Measurements from ENCODE around the gene IL15RA. TPM values are rescaled to one million over a fixed set of nuclear protein-coding genes. Genes with fewer than 3 reads are reported as not detected.

IL15RA gene
- total and polyA plus RNA-seq, 4 donors: 6.6 to 10.7 (median 9.4) TPM

GRCh38 chr10:5948208-5948585 is 29.1 kb downstream of the IL15RA start:
- Histone ChIP-seq H3K27ac (ENCODE audit: low read depth in 1 of 2, low read length in 2 of 2) (no peak overlapping the region), H3K4me3 (ENCODE audit: low read depth in 1 of 3, low read length in 3 of 3) (no peak overlapping the region), H3K9me3 (ENCODE audit: control insufficient read depth in 4 of 4, low read length in 3 of 4) (no peaks in the 10 kb centered on the region), H3K9ac (ENCODE audit: low read depth in 1 of 2, low read length in 2 of 2) (no peak overlapping the region), H3K27me3 (ENCODE audit: control insufficient read depth in 4 of 4, insufficient read depth in 4 of 4, low read length in 3 of 4) (no peaks in the 10 kb centered on the region), H3K36me3 (ENCODE audit: control insufficient read depth in 4 of 4, insufficient read depth in 3 of 4, low read depth in 1 of 4, low read length in 3 of 4) (peaks cover under 1 to 13% (median 5%) of the 10 kb centered on the region in 4 donors), H3K4me1 (ENCODE audit: control insufficient read depth in 4 of 4, insufficient read depth in 4 of 4, low read length in 3 of 4) (peaks cover 2 to 25% (median 8%) of the 10 kb centered on the region in 4 donors)
- TF ChIP-seq NR2F2 (IDR thresholded peaks at IDR 0.05) (no peak), ZBTB33 (IDR thresholded peaks at IDR 0.05) (no peak), CTCF (IDR thresholded peaks at IDR 0.05; ENCODE audit: low read depth, low read length, missing input control) (no peak), TAF1 (conservative IDR thresholded peaks at IDR 0.05) (no peak), GABPA (IDR thresholded peaks at IDR 0.05 in 1 of 2, conservative IDR thresholded peaks at IDR 0.05 in 1 of 2) (no peak), HNF4A (conservative IDR thresholded peaks at IDR 0.05) (no peak)
- WGBS: 94% methylated on average over 6 of the region's 6 CpGs
- no peak for DNase-seq (ENCODE audit: low spot score)

- Histone ChIP-seq H3K36me3 (ENCODE audit: control insufficient read depth in 4 of 4, insufficient read depth in 3 of 4, low read depth in 1 of 4, low read length in 3 of 4) (peaks cover 0 to 8% (median 4%) of the 10 kb centered on the region in 4 donors), H3K9ac (ENCODE audit: low read depth in 1 of 2, low read length in 2 of 2) (no peak overlapping the region), H3K27me3 (ENCODE audit: control insufficient read depth in 4 of 4, insufficient read depth in 4 of 4, low read length in 3 of 4) (no peaks in the 10 kb centered on the region), H3K4me3 (ENCODE audit: low read depth in 1 of 3, low read length in 3 of 3) (no peak overlapping the region), H3K4me1 (ENCODE audit: control insufficient read depth in 4 of 4, insufficient read depth in 4 of 4, low read length in 3 of 4) (peaks cover 2 to 25% (median 8%) of the 10 kb centered on the region in 4 donors), H3K27ac (ENCODE audit: low read depth in 1 of 2, low read length in 2 of 2) (no peak overlapping the region), H3K9me3 (ENCODE audit: control insufficient read depth in 4 of 4, low read length in 3 of 4) (no peaks in the 10 kb centered on the region)
- TF ChIP-seq ZBTB33 (IDR thresholded peaks at IDR 0.05): no peak
- TF ChIP-seq CTCF (IDR thresholded peaks at IDR 0.05; ENCODE audit: low read depth, low read length, missing input control): no peak
- TF ChIP-seq EGR1 (IDR thresholded peaks at IDR 0.05; ENCODE audit: low read depth in 2 of 2): no peak
- TF ChIP-seq FOXA1 (IDR thresholded peaks at IDR 0.05): no peak
- no peak for TF ChIP-seq REST (IDR thresholded peaks at IDR 0.05)
- no peak for DNase-seq (ENCODE audit: low spot score)
- 93% methylated on average over 17 of the region's 17 CpGs for WGBS
These were observed 29.7 kb downstream of the IL15RA start for GRCh38 chr10:5947471-5948207.
